Activated CD8-positive, alpha-beta memory T cell treated with anti-CD3 and anti-CD28 coated beads, Interleukin-2, amount 50 U/mL, for 1 hour (primary cell): ENCODE measurements around the gene PTPN9.
"Not testable (repeated sequence)": the region's sequence is repeated elsewhere in the genome, so short reads cannot be mapped to it uniquely, and the experiment has no call there.

Experiments
- DNase-seq: peaks from one replicate; pipeline ENCODE4 v3.0.0-alpha.2; 2020; ENCODE audit errors: extremely low read depth

The PTPN9 gene

GRCh38 chr15:75578948-75579920, at the start of gene PTPN9:
PTPN9 (minus strand) TSS chr15:75579315; CDS start chr15:75578776, 539 bp downstream.
- peak; percentile 20 for DNase-seq

- peak; percentile 76 for DNase-seq
Measured at GRCh38 chr15:75625542-75626347, 46.6 kb upstream of the PTPN9 start, which contains the start of gene SNUPN. SNUPN (minus strand) TSS chr15:75625725; CDS start chr15:75621051, 4,674 bp downstream.

- DNase-seq, result no peak
Measured at GRCh38 chr15:75622505-75622904, 43.4 kb upstream of the PTPN9 start.

GRCh38 chr15:75620841-75621391, 41.8 kb upstream of the PTPN9 start:
- no peak for DNase-seq

- no peak for DNase-seq
Measured at GRCh38 chr15:75620058-75620820, 41.1 kb upstream of the PTPN9 start.

GRCh38 chr15:75616766-75617165, 37.7 kb upstream of the PTPN9 start:
- DNase-seq, result no peak

- no peak for DNase-seq
Measured at GRCh38 chr15:75606711-75607699, 27.9 kb upstream of the PTPN9 start.

- no peak for DNase-seq
Measured at GRCh38 chr15:75606026-75606425, 26.9 kb upstream of the PTPN9 start.

GRCh38 chr15:75599401-75599800, 20.3 kb upstream of the PTPN9 start:
- no peak for DNase-seq

- DNase-seq, result no peak
Measured at GRCh38 chr15:75598361-75598760, 19.2 kb upstream of the PTPN9 start.

- no peak for DNase-seq
Measured at GRCh38 chr15:75597667-75598341, 18.7 kb upstream of the PTPN9 start.

GRCh38 chr15:75596703-75597345, 17.7 kb upstream of the PTPN9 start:
- no peak for DNase-seq

GRCh38 chr15:75594276-75594675, 15.2 kb upstream of the PTPN9 start:
- no peak for DNase-seq

GRCh38 chr15:75591655-75592364, 12.7 kb upstream of the PTPN9 start:
- DNase-seq, result no peak

- no peak for DNase-seq
Measured at GRCh38 chr15:75590239-75590638, 11.1 kb upstream of the PTPN9 start.

- no peak for DNase-seq
Measured at GRCh38 chr15:75589071-75589470, 10.0 kb upstream of the PTPN9 start.

- not testable (repeated sequence) for DNase-seq
Measured at GRCh38 chr15:75586422-75586821, 7.3 kb upstream of the PTPN9 start.

GRCh38 chr15:75584121-75584520, 5.0 kb upstream of the PTPN9 start:
- no peak for DNase-seq
